ENCODE results near the gene BMPR1B. TPM values are rescaled to one million over a fixed set of nuclear protein-coding genes. Genes with fewer than 3 reads are reported as not detected.

Gene BMPR1B
- total and polyA plus RNA-seq, 2 experiments from 2014 or later: 1.6 to 3.3 TPM

- Histone ChIP-seq H3K4me2 (no peak overlapping the region), H3K27me3 (no peaks in the 10 kb centered on the region), H3K4me1 (ENCODE audit: insufficient read depth) (no peaks in the 10 kb centered on the region), H3K9me3 (ENCODE audit: low read depth) (no peaks in the 10 kb centered on the region), H2AFZ (no peak overlapping the region), H3K4me3 (no peak overlapping the region), H3K36me3 (replicated peaks; ENCODE audit: insufficient read depth, low read depth) (no peaks in the 10 kb centered on the region), H4K20me1 (ENCODE audit: insufficient read depth, poor library complexity, severe bottlenecking) (no peaks in the 10 kb centered on the region), H3K27ac (no peak overlapping the region), H3K79me2 (no peaks in the 10 kb centered on the region), H3K9me2 (replicated peaks; ENCODE audit: insufficient read depth) (no peaks in the 10 kb centered on the region)
- 56% methylated on average over 5 of the region's 5 CpGs for WGBS (ENCODE audit: low lambda C conversion rate, missing lambda C conversion rate)
- DNase-seq (ENCODE audit: low spot score): no peak
- TF ChIP-seq EZH2 (IDR thresholded peaks at IDR 0.05; ENCODE audit: borderline replicate concordance) (no peak), CTCF (IDR thresholded peaks at IDR 0.05; ENCODE audit: poor library complexity) (no peak), EZH2phosphoT487 (IDR thresholded peaks at IDR 0.05; ENCODE audit: low read depth, severe bottlenecking, unreplicated experiment) (no peak)
Measured at GRCh38 chr4:94826206-94826605, 68.5 kb downstream of the BMPR1B start.

GRCh38 chr4:94827481-94828110 lies 69.8 kb downstream of the BMPR1B start:
- H2AFZ ChIP-seq: no peak overlapping the region
- H3K9me2 ChIP-seq (replicated peaks; ENCODE audit: insufficient read depth): no peaks in the 10 kb centered on the region
- no peak overlapping the region for H3K27ac ChIP-seq
- H3K9me3 ChIP-seq (ENCODE audit: low read depth): no peaks in the 10 kb centered on the region
- H4K20me1 ChIP-seq (ENCODE audit: insufficient read depth, poor library complexity, severe bottlenecking): no peaks in the 10 kb centered on the region
- no peak overlapping the region for H3K4me2 ChIP-seq
- no peaks in the 10 kb centered on the region for H3K27me3 ChIP-seq
- DNase-seq (ENCODE audit: low spot score): peak; percentile 36
- H3K79me2 ChIP-seq: no peaks in the 10 kb centered on the region
- WGBS (ENCODE audit: low lambda C conversion rate, missing lambda C conversion rate): 58% methylated on average over 5 of the region's 5 CpGs
- TF ChIP-seq EZH2 (IDR thresholded peaks at IDR 0.05; ENCODE audit: borderline replicate concordance) (no peak), EZH2phosphoT487 (IDR thresholded peaks at IDR 0.05; ENCODE audit: low read depth, severe bottlenecking, unreplicated experiment) (no peak), CTCF (IDR thresholded peaks at IDR 0.05; ENCODE audit: poor library complexity) (no peak)
- no peak overlapping the region for H3K4me3 ChIP-seq
- H3K36me3 ChIP-seq (replicated peaks; ENCODE audit: insufficient read depth, low read depth): no peaks in the 10 kb centered on the region
- H3K4me1 ChIP-seq (ENCODE audit: insufficient read depth): no peaks in the 10 kb centered on the region

GRCh38 chr4:94828882-94829281 lies 71.1 kb downstream of the BMPR1B start:
- Histone ChIP-seq H3K4me1 (ENCODE audit: insufficient read depth) (no peaks in the 10 kb centered on the region), H3K27ac (no peak overlapping the region), H2AFZ (no peak overlapping the region), H3K36me3 (replicated peaks; ENCODE audit: insufficient read depth, low read depth) (no peaks in the 10 kb centered on the region), H3K27me3 (no peaks in the 10 kb centered on the region), H4K20me1 (ENCODE audit: insufficient read depth, poor library complexity, severe bottlenecking) (no peaks in the 10 kb centered on the region), H3K4me3 (no peak overlapping the region), H3K4me2 (no peak overlapping the region), H3K9me2 (replicated peaks; ENCODE audit: insufficient read depth) (no peaks in the 10 kb centered on the region), H3K9me3 (ENCODE audit: low read depth) (no peaks in the 10 kb centered on the region), H3K79me2 (no peaks in the 10 kb centered on the region)
- WGBS (ENCODE audit: low lambda C conversion rate, missing lambda C conversion rate): 97% methylated on average over 1 of the region's 1 CpG
- no peak for TF ChIP-seq CTCF (IDR thresholded peaks at IDR 0.05; ENCODE audit: poor library complexity)
- no peak for TF ChIP-seq EZH2phosphoT487 (IDR thresholded peaks at IDR 0.05; ENCODE audit: low read depth, severe bottlenecking, unreplicated experiment)
- no peak for TF ChIP-seq EZH2 (IDR thresholded peaks at IDR 0.05; ENCODE audit: borderline replicate concordance)
- DNase-seq (ENCODE audit: low spot score): no peak

Measured in hepatocyte (in vitro differentiated cells).